Measurements from ENCODE around the gene FCN2. TPM values are rescaled to one million over a fixed set of nuclear protein-coding genes. Genes with fewer than 3 reads are reported as not detected.

The FCN2 gene
- total RNA-seq, 1 donor from 2014 or later: not detected

DNA sequence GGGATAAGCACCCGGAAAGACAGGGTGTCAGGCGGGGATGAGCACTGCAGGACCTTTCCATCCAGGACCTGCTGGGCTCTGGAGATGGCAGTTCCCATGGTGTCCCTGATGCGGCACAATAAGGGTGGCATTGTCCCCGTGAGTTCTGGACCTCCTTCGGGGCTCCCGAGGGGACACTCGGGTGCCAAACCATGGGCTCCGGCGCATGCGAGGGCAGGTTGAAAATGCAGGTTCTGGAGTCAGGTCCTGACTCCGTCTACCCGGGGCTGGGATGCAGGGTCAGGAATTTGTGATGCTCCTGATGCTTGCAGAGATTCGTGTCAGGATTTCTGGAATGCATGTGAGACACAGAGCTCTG, 682 bp downstream of the FCN2 start:
- H3K4me3 ChIP-seq: no peak overlapping the region
- peak in 1 of 2 donors; percentile 24 for DNase-seq (ENCODE audit: low spot score in 2 of 2)
- no peaks in the 10 kb centered on the region for H3K36me3 ChIP-seq
- no peak overlapping the region for H3K27ac ChIP-seq
- TF ChIP-seq, protein P1, sequence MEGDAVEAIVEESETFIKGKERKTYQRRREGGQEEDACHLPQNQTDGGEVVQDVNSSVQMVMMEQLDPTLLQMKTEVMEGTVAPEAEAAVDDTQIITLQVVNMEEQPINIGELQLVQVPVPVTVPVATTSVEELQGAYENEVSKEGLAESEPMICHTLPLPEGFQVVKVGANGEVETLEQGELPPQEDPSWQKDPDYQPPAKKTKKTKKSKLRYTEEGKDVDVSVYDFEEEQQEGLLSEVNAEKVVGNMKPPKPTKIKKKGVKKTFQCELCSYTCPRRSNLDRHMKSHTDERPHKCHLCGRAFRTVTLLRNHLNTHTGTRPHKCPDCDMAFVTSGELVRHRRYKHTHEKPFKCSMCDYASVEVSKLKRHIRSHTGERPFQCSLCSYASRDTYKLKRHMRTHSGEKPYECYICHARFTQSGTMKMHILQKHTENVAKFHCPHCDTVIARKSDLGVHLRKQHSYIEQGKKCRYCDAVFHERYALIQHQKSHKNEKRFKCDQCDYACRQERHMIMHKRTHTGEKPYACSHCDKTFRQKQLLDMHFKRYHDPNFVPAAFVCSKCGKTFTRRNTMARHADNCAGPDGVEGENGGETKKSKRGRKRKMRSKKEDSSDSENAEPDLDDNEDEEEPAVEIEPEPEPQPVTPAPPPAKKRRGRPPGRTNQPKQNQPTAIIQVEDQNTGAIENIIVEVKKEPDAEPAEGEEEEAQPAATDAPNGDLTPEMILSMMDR (IDR thresholded peaks at IDR 0.05): no peak
- H3K27me3 ChIP-seq: peaks cover 5% of the 10 kb centered on the region
- no peaks in the 10 kb centered on the region for H3K4me1 ChIP-seq
- intact Hi-C loops (cut with DNase I): no loop called here
- H3K9me3 ChIP-seq: no peaks in the 10 kb centered on the region

DNA sequence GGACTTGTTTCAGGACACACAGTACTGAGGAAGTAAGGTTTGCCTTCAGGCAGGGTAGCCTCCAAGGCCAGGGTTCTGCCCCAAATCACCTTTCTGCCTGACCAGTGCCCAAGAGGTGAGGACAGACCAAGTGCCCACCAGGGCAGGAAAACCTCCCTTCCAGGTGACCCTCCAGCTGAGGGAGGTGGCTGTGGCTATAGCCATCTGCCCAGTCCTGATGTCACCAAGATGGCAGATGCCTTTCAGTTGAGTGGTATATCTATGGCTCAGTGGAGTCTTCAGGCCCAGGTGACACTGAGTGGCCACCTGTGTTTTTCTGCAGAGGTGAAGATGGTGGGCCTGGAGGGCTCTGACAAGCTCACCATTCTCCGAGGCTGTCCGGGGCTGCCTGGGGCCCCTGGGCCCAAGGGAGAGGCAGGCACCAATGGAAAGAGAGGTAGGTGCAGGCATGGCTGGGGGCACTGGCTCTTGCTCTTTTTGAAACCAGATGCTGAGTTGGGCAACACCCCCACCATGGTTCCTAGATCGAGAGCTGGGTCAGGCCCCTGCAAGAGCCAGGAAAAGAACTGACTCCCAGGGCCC, 1.7 kb downstream of the FCN2 start:
- no peaks in the 10 kb centered on the region for H3K9me3 ChIP-seq
- H3K36me3 ChIP-seq: no peaks in the 10 kb centered on the region
- DNase-seq (ENCODE audit: low spot score in 2 of 2): no peak
- TF ChIP-seq, protein P1 (IDR thresholded peaks at IDR 0.05): no peak
- peaks cover 5% of the 10 kb centered on the region for H3K27me3 ChIP-seq
- H3K4me1 ChIP-seq: no peaks in the 10 kb centered on the region
- H3K27ac ChIP-seq: no peak overlapping the region
- intact Hi-C loops (cut with DNase I): no loop called here
- H3K4me3 ChIP-seq: no peak overlapping the region

DNA sequence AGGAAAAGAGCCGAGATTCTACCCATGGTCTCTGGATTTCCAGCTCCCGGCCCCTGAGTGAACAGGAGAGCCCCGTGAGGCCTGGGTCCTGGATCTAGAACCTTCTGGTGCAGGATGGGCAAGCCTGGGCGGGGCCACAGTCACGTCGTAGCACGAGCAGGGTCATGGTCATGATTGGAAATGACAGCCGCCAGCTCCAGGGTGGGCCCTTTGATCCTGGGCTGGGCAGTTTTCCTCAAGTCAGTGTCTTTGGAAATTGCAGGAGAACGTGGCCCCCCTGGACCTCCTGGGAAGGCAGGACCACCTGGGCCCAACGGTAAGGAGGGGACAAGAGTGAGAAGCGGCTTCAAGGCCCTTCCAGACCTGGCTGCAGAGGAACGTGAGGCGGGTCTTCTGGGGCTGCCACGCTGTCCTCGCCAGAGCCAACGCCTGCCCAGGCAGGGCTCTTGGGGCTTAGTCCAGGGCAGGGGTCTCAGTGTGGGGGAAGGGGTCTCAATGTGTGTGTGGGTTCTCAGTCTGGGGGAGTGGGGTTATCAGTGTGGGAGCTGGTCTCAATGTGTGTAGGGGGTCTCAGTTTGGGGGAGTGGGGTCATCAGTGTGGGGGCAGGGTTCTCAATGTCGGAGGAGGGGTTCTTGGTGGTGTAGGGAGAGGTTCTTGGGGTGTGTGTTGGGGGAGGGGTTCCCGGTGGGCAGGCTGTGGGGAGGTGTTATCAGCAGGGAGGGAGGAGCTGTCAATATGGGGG, 2.6 kb downstream of the FCN2 start:
- DNase-seq (ENCODE audit: low spot score in 2 of 2): no peak
- H3K27ac ChIP-seq: no peak overlapping the region
- intact Hi-C loops (cut with DNase I): no loop called here
- TF ChIP-seq, protein P1 (IDR thresholded peaks at IDR 0.05): no peak
- no peaks in the 10 kb centered on the region for H3K36me3 ChIP-seq
- H3K4me3 ChIP-seq: no peak overlapping the region
- H3K27me3 ChIP-seq: peaks cover 5% of the 10 kb centered on the region
- H3K9me3 ChIP-seq: no peaks in the 10 kb centered on the region
- H3K4me1 ChIP-seq: no peaks in the 10 kb centered on the region

DNA sequence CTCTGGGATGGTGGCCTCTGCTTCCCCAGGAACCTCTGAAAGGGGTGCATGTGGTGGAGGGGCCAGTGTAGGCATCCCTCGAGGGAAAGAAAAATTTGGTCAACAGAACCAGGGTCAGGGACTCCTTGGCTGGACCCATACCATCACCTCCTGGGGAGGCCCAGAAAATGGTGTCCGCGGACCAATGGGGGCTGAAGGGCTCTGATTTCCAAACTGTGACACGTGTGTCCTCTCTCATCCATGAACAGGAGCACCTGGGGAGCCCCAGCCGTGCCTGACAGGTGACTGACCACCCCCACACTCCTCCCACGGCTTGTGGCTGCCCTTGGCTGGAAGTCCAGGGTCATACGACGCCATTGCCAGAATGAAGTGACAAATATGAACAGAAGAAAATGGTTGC, 3.9 kb downstream of the FCN2 start:
- DNase-seq (ENCODE audit: low spot score in 2 of 2): no peak
- intact Hi-C loops (cut with DNase I): no loop called here
- Histone ChIP-seq H3K36me3 (no peaks in the 10 kb centered on the region), H3K4me3 (no peak overlapping the region), H3K27ac (no peak overlapping the region), H3K27me3 (peaks cover 5% of the 10 kb centered on the region), H3K9me3 (no peaks in the 10 kb centered on the region), H3K4me1 (no peaks in the 10 kb centered on the region)
- TF ChIP-seq, protein P1 (IDR thresholded peaks at IDR 0.05): no peak

DNA sequence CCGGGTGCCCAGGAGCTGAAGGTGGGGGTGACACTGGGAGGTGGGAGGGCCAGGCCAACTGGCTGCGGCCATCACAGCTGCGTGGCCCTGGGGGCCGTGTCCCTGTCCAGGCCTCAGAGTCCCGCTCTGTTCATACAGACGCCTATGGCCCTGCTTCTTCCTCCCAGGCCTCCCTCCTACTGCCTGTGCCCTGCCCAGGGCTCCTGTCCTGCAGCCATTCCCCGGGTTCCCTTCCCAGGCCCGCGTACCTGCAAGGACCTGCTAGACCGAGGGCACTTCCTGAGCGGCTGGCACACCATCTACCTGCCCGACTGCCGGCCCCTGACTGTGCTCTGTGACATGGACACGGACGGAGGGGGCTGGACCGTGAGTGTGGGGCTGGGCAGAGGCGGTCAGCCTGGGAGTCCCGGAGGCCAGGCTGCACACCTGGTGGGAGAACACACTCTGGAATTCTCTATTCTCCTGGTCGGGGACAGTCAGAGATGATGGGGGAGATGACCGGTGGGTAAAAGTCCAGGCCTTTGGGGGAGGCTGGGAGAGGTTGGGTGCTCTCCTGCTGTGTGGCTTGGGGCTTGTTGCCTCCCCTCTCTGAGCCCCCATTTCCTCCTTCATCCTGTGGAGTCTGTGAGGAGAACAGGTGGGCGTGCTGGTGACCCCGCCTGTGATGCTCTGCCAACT, 4.5 kb downstream of the FCN2 start:
- Histone ChIP-seq H3K9me3 (no peaks in the 10 kb centered on the region), H3K27me3 (peaks cover 5% of the 10 kb centered on the region), H3K4me1 (no peaks in the 10 kb centered on the region), H3K4me3 (no peak overlapping the region), H3K36me3 (no peaks in the 10 kb centered on the region), H3K27ac (no peak overlapping the region)
- TF ChIP-seq, protein P1 (IDR thresholded peaks at IDR 0.05): no peak
- intact Hi-C loops (cut with DNase I): no loop called here
- DNase-seq (ENCODE audit: low spot score in 2 of 2): no peak
